Ishikawa (cell line): ENCODE data around the gene MYO1B.

ENCODE experiments used
- CEBPB ChIP-seq: IDR thresholded peaks from 2 replicates; pipeline ENCODE4 v1.6.1; 2012
- CREB1 ChIP-seq: IDR thresholded peaks from 2 replicates; pipeline ENCODE4 v1.6.1; 2012; ENCODE audit warnings: low read depth
- EGR1 ChIP-seq: IDR thresholded peaks from 2 replicates; pipeline ENCODE4 v1.6.1; 2012
- EP300 ChIP-seq: IDR thresholded peaks from 2 replicates; pipeline ENCODE4 v1.6.1; 2012; ENCODE audit warnings: borderline replicate concordance
- FOXM1 ChIP-seq: IDR thresholded peaks from 2 replicates; pipeline ENCODE4 v1.6.1; 2012; ENCODE audit warnings: low read depth, borderline replicate concordance
- MAX ChIP-seq: IDR thresholded peaks from 2 replicates; pipeline ENCODE4 v1.6.1; 2012
- NFIC ChIP-seq: IDR thresholded peaks from 2 replicates; pipeline ENCODE4 v1.6.1; 2012
- TAF1 ChIP-seq: IDR thresholded peaks from 2 replicates; pipeline ENCODE4 v1.6.1; 2012; ENCODE audit warnings: low read depth, mild to moderate bottlenecking
- TCF12 ChIP-seq: IDR thresholded peaks from 2 replicates; pipeline ENCODE4 v1.6.1; 2012; ENCODE audit warnings: low read depth
- YY1 ChIP-seq: IDR thresholded peaks from 2 replicates; pipeline ENCODE4 v1.6.1; 2012; ENCODE audit warnings: low read depth
- ZBTB7A ChIP-seq: IDR thresholded peaks from 2 replicates; pipeline ENCODE4 v1.6.1; 2012; ENCODE audit warnings: low read depth
- TF ChIP-seq, protein P1 (sequence below): IDR thresholded peaks from 2 replicates; pipeline ENCODE4 v1.6.1; 2012; ENCODE audit warnings: low read depth, mild to moderate bottlenecking
- TF ChIP-seq, protein P2 (sequence below): IDR thresholded peaks from 2 replicates; pipeline ENCODE4 v1.6.1; 2012

MYO1B gene

DNA sequence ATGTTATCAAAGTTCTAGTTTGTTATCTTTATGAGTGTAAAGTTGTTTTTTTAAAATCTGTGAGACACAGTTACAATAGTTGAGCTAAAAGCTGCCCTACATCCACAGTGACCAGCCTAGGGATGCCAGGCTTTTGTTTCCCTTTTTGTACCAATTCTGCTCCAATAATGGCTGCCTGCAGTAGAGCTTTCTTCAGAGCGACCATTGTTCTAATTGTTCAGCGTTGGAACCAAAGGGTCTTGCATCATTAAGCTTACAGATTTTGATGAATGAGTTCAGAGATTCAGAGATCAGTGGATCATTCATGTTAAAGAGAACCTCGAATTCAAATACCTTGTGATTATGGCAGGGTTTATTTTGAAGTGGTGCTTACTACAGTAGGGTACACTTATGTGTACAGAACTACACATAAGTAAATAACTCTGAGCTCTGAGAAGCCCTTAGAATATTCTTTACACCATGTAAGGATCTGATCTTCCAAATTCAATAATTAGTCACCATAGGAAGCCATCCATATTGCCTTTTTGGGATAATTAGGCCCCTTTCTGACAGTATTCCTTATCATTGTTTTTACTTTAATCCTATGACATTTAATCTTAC lies 157.9 kb downstream of the MYO1B start:
- TF ChIP-seq TAF1 = no peak
- no peak for TF ChIP-seq MAX
- TF ChIP-seq TCF12 = no peak
- TF ChIP-seq ZBTB7A = no peak
- TF ChIP-seq, protein P1, sequence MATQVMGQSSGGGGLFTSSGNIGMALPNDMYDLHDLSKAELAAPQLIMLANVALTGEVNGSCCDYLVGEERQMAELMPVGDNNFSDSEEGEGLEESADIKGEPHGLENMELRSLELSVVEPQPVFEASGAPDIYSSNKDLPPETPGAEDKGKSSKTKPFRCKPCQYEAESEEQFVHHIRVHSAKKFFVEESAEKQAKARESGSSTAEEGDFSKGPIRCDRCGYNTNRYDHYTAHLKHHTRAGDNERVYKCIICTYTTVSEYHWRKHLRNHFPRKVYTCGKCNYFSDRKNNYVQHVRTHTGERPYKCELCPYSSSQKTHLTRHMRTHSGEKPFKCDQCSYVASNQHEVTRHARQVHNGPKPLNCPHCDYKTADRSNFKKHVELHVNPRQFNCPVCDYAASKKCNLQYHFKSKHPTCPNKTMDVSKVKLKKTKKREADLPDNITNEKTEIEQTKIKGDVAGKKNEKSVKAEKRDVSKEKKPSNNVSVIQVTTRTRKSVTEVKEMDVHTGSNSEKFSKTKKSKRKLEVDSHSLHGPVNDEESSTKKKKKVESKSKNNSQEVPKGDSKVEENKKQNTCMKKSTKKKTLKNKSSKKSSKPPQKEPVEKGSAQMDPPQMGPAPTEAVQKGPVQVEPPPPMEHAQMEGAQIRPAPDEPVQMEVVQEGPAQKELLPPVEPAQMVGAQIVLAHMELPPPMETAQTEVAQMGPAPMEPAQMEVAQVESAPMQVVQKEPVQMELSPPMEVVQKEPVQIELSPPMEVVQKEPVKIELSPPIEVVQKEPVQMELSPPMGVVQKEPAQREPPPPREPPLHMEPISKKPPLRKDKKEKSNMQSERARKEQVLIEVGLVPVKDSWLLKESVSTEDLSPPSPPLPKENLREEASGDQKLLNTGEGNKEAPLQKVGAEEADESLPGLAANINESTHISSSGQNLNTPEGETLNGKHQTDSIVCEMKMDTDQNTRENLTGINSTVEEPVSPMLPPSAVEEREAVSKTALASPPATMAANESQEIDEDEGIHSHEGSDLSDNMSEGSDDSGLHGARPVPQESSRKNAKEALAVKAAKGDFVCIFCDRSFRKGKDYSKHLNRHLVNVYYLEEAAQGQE = no peak
- TF ChIP-seq, protein P2, sequence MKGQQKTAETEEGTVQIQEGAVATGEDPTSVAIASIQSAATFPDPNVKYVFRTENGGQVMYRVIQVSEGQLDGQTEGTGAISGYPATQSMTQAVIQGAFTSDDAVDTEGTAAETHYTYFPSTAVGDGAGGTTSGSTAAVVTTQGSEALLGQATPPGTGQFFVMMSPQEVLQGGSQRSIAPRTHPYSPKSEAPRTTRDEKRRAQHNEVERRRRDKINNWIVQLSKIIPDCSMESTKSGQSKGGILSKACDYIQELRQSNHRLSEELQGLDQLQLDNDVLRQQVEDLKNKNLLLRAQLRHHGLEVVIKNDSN = no peak
- no peak for TF ChIP-seq FOXM1
- no peak for TF ChIP-seq CEBPB
- TF ChIP-seq NFIC = no peak
- no peak for TF ChIP-seq CREB1
- TF ChIP-seq YY1 = no peak
- no peak for TF ChIP-seq EGR1
- no peak for TF ChIP-seq EP300

DNA sequence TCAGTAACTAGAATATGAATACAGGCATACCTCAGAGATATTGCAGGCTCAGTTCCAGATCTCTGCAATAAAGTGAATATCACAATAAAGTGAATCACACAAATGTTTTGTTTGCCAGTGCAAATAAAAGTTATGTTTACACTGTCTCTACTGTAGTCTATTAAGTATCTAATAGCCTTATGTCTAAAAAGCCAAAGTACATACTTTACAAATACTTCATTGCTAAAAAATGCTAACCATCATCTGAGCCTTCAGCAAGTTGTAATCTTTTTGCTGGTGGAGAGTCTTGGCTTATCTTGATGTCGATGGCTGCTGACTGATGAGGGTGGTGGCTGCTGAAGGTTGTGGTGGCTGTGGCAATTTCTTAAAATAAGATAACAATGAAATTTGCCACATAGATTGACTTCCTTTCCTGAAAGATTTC lies 159.4 kb downstream of the MYO1B start:
- TF ChIP-seq, protein P2 = no peak
- TF ChIP-seq CREB1 (no peak), FOXM1 (no peak)
- TF ChIP-seq, protein P1 = no peak

DNA sequence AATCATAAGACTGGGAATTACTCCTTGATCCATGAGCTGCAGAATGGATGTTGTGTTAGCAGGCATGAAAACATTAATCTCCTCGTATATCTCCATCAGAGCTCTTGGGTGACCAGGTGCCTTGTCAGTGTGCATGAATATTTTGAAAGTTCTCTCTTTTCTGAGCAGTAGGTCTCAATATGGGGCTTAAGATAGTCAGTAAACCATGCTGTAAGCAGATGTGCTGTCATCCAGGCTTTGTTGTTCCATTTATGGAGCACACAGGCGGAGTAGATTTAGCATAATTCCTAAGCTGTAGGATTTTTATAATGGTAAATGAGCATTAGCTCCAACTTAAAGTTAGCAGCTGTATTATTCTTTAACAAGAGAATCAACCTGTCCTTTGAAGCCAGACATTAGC lies 160.3 kb downstream of the MYO1B start:
- TF ChIP-seq, protein P2 = no peak
- TF ChIP-seq FOXM1 = no peak

DNA sequence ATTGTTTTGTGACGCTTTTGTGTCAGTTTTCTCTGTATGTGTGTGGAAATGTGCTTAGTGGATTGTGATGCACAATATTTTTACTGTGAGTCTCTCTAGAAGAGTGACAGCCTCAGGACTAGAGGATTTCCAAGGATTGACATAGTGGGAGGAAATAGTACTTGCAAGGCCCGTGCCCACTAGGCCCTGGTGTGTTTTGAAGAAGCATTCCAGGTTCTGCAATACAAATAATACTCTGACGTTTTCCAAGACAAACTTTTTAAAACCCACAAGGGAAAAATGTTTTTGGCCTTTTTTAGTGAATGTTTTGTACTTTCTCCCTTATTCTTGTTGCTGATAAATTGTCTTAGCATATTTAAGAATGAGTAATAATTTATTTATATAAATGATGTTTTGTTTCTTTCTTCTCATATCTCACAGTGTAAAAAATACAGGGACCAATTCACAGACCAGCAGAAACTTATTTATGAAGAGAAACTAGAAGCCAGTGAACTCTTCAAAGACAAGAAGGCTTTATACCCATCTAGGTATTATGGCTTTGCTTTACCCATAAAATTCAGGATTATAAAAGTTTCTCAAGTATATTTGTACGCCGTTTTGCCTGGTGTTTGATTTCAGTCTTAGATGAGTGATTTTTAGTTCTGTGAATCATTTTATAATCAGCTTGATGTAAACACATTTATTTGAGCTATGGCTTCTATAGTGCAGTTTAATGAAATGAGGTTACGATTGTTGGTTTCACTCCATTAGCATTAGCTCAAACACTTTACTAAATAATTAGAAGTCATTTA lies 165.6 kb downstream of the MYO1B start:
- no peak for TF ChIP-seq MAX
- no peak for TF ChIP-seq EP300
- TF ChIP-seq, protein P1 = no peak
- TF ChIP-seq FOXM1 = no peak
- no peak for TF ChIP-seq CEBPB
- TF ChIP-seq CREB1 = no peak
- no peak for TF ChIP-seq NFIC

- TF ChIP-seq, protein P2 = no peak
These were observed 166.3 kb downstream of the MYO1B start for GRCh38 chr2:191411472-191411871.
